Left lung (tissue), 14 donors: Measurements from ENCODE around the gene BUB3. TPM values are rescaled to one million over a fixed set of nuclear protein-coding genes. Genes with fewer than 3 reads are reported as not detected.

Experiments
- ATAC-seq: fragments of 200-7000 bp; cut with Tn5 transposase; one replicate; pipeline ENCODE4 v1.9.1; 2020; ENCODE audit warnings: moderate library complexity
- DNase-seq, 4 donors: peaks; one replicate each; pipeline ENCODE4 v3.0.0-alpha.2; 2013 to 2020
- H3K27ac ChIP-seq, 2 donors: fragments of 200-600 bp; sonication (generic) in 1 of 2; one replicate each; pipeline versions ENCODE4 v1.5.0 to v1.8.0; 2020 to 2021
- H3K27me3 ChIP-seq, 2 donors: fragments of 200-600 bp; sonication (generic) in 1 of 2; one replicate each; pipeline versions ENCODE4 v1.5.0 to v1.8.0; 2020 to 2021
- H3K36me3 ChIP-seq, 2 donors: fragments of 200-600 bp; sonication (generic) in 1 of 2; one replicate each; pipeline versions ENCODE4 v1.5.0 to v1.8.0; 2020 to 2021
- H3K4me1 ChIP-seq, 2 donors: fragments of 200-600 bp; one replicate each; pipeline ENCODE4 v1.8.0; 2021
- H3K4me3 ChIP-seq, 2 donors: fragments of 200-600 bp; sonication (generic) in 1 of 2; one replicate each; pipeline versions ENCODE4 v1.5.0 to v1.8.0; 2020 to 2021; ENCODE audit warnings: mild to moderate bottlenecking in 1 of 2
- H3K9me3 ChIP-seq, 2 donors: fragments of 200-600 bp; sonication (generic) in 1 of 2; one replicate each; pipeline versions ENCODE4 v1.5.0 to v1.8.0; 2020 to 2021
- intact Hi-C, 2 donors: fragments of 100-400 bp; cut with DNase I; formaldehyde crosslinking; loops; one replicate each; pipeline versions ENCODE4 v1.11.2 to v1.14.2; 2022
- long read RNA-seq, 12 donors: library from polyadenylated mRNA in 2 of 12; unstranded in 2 of 12; transcript quantifications; one replicate each; pipeline ENCODE4 v2.0.0 and lab custom pipeline, GENCODE V29; 2019 to 2026
- polyA plus RNA-seq, 6 donors: library from polyadenylated mRNA; unstranded; fragments of 120-200 nt; gene quantifications; one replicate each; pipeline ENCODE4 v1.2.1, GENCODE V29; 2013; ENCODE audit not compliant: insufficient read length in 6 of 6
- total RNA-seq, 2 donors: library from RNA; stranded (reverse); fragmentation: NEBNext Ultra II Directional; extraction: Animal tissue kit (Norgen Biotek cat#: 25700); gene quantifications; one replicate each; pipeline ENCODE4 v1.2.1, GENCODE V29; 2021
- TF ChIP-seq, protein P1 (sequence below), 2 donors: fragments of 200-600 bp; sonication (generic) in 1 of 2; IDR thresholded peaks; one replicate each; pipeline versions ENCODE4 v1.5.0 to v1.8.0; 2021; ENCODE audit warnings: antibody characterized with exemption in 2 of 2
- donor health status: DM: no; HTN: yes; CAD: no.
- donor health status: DM: no; HTN: no; CAD: no.

BUB3 gene, protein sequence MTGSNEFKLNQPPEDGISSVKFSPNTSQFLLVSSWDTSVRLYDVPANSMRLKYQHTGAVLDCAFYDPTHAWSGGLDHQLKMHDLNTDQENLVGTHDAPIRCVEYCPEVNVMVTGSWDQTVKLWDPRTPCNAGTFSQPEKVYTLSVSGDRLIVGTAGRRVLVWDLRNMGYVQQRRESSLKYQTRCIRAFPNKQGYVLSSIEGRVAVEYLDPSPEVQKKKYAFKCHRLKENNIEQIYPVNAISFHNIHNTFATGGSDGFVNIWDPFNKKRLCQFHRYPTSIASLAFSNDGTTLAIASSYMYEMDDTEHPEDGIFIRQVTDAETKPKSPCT
- total RNA-seq (10 to 100 TPM; 63.5 to 65.1 TPM), polyA plus RNA-seq (100 to 1,000 TPM in 5 of 6 donors, 10 to 100 TPM in 1; 96.6 to 126 (median 110) TPM)
- long read RNA-seq, donor 1, full-length matches to known transcripts, result 33 of 103 reads
- long read RNA-seq, donor 1, partial matches to known transcripts, result 70 of 103 reads
- long read RNA-seq, donor 1, other reads (novel, unspliced or antisense), result 0 of 103 reads
- long read RNA-seq, donor 2, full-length matches to known transcripts, result 34 of 73 reads
- long read RNA-seq, donor 2, partial matches to known transcripts, result 39 of 73 reads
- long read RNA-seq, donor 2, other reads (novel, unspliced or antisense), result 0 of 73 reads
- long read RNA-seq, donor 3, full-length matches to known transcripts, result 37 of 101 reads
- long read RNA-seq, donor 3, partial matches to known transcripts, result 64 of 101 reads
- long read RNA-seq, donor 3, other reads (novel, unspliced or antisense), result 0 of 101 reads
- long read RNA-seq, donor 4, full-length matches to known transcripts, result 36 of 47 reads
- long read RNA-seq, donor 4, partial matches to known transcripts, result 8 of 47 reads
- long read RNA-seq, donor 4, other reads (novel, unspliced or antisense), result 3 of 47 reads
- long read RNA-seq, donor 5, full-length matches to known transcripts, result 24 of 47 reads
- long read RNA-seq, donor 5, partial matches to known transcripts, result 23 of 47 reads
- long read RNA-seq, donor 5, other reads (novel, unspliced or antisense), result 0 of 47 reads
- long read RNA-seq, donor 6, full-length matches to known transcripts, result 26 of 52 reads
- long read RNA-seq, donor 6, partial matches to known transcripts, result 26 of 52 reads
- long read RNA-seq, donor 6, other reads (novel, unspliced or antisense), result 0 of 52 reads
- long read RNA-seq, donor 7, full-length matches to known transcripts, result 25 of 39 reads
- long read RNA-seq, donor 7, partial matches to known transcripts, result 14 of 39 reads
- long read RNA-seq, donor 7, other reads (novel, unspliced or antisense), result 0 of 39 reads
- long read RNA-seq, donor 8, full-length matches to known transcripts, result 38 of 59 reads
- long read RNA-seq, donor 8, partial matches to known transcripts, result 21 of 59 reads
- long read RNA-seq, donor 8, other reads (novel, unspliced or antisense), result 0 of 59 reads
- long read RNA-seq, donor 9, result 0 reads
- long read RNA-seq, donor 10, full-length matches to known transcripts, result 104 of 108 reads
- long read RNA-seq, donor 10, partial matches to known transcripts, result 3 of 108 reads
- long read RNA-seq, donor 10, other reads (novel, unspliced or antisense), result 1 of 108 reads
- long read RNA-seq, donor 11, full-length matches to known transcripts, result 29 of 55 reads
- long read RNA-seq, donor 11, partial matches to known transcripts, result 26 of 55 reads
- long read RNA-seq, donor 11, other reads (novel, unspliced or antisense), result 0 of 55 reads
- long read RNA-seq, donor 12, full-length matches to known transcripts, result 23 of 32 reads
- long read RNA-seq, donor 12, partial matches to known transcripts, result 9 of 32 reads
- long read RNA-seq, donor 12, other reads (novel, unspliced or antisense), result 0 of 32 reads

DNA sequence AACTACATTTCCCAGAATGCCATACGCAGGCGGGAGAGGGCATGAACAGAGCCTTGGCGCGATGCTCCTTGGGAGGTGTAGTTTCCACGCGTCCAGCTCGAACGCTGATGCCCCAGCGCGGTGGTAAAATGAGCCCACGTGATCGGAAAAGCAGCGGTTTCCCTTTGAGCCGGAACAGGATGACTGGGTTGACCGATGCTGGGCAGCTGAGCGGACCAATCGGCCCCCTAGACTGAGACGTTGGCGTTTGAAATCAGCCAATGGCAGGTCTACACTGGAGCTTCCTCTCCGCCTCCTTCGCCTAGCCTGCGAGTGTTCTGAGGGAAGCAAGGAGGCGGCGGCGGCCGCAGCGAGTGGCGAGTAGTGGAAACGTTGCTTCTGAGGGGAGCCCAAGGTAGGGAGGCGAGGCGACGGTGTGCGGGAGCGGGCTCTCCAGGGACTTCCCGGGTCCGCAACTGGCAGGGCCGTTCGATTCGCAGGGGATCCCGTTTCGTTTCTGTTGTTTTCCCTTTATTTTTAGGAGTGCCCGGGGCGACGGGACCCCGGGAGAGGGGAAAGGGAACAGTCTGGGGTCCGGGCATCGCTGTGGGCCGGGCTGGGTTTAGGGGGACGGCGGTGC lies at the start of gene BUB3:
Gene BUB3 (plus strand): TSS at position 311 of the 619 bp plus-strand sequence. CDS start 516 bp downstream, outside the sequence.
- H3K4me3 ChIP-seq, result peak within 1 kb of the TSS; percentile 88 to 95
- peak; percentile 95 to 100 (median 99) for DNase-seq
- peaks cover 40 to 44% of the 10 kb centered on the region in 2 donors for H3K27me3 ChIP-seq
- intact Hi-C loops, result no loop called here
- peak; percentile 99 for ATAC-seq
- H3K27ac ChIP-seq, result peak within 1 kb of the TSS; percentile 84 to 88
- TF ChIP-seq, protein P1, sequence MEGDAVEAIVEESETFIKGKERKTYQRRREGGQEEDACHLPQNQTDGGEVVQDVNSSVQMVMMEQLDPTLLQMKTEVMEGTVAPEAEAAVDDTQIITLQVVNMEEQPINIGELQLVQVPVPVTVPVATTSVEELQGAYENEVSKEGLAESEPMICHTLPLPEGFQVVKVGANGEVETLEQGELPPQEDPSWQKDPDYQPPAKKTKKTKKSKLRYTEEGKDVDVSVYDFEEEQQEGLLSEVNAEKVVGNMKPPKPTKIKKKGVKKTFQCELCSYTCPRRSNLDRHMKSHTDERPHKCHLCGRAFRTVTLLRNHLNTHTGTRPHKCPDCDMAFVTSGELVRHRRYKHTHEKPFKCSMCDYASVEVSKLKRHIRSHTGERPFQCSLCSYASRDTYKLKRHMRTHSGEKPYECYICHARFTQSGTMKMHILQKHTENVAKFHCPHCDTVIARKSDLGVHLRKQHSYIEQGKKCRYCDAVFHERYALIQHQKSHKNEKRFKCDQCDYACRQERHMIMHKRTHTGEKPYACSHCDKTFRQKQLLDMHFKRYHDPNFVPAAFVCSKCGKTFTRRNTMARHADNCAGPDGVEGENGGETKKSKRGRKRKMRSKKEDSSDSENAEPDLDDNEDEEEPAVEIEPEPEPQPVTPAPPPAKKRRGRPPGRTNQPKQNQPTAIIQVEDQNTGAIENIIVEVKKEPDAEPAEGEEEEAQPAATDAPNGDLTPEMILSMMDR (IDR thresholded peaks at IDR 0.05), result peak in 1 of 2 donors; percentile 27
- peaks cover 0 to 37% of the 10 kb centered on the region in 2 donors for H3K36me3 ChIP-seq
- no peaks in the 10 kb centered on the region for H3K9me3 ChIP-seq
- peaks cover 30 to 64% of the 10 kb centered on the region in 2 donors for H3K4me1 ChIP-seq

- Histone ChIP-seq H3K27me3 (peaks cover 0 to 40% of the 10 kb centered on the region in 2 donors), H3K36me3 (no peaks in the 10 kb centered on the region), H3K9me3 (no peaks in the 10 kb centered on the region), H3K4me1 (no peaks in the 10 kb centered on the region), H3K27ac (no peak overlapping the region), H3K4me3 (no peak overlapping the region)
- DNase-seq (no peak), ATAC-seq (no peak)
- TF ChIP-seq, protein P1 (IDR thresholded peaks at IDR 0.05), result no peak
- intact Hi-C loops, result no loop called here
Observed at GRCh38 chr10:123109466-123109865, 44.7 kb upstream of the BUB3 start.

DNA sequence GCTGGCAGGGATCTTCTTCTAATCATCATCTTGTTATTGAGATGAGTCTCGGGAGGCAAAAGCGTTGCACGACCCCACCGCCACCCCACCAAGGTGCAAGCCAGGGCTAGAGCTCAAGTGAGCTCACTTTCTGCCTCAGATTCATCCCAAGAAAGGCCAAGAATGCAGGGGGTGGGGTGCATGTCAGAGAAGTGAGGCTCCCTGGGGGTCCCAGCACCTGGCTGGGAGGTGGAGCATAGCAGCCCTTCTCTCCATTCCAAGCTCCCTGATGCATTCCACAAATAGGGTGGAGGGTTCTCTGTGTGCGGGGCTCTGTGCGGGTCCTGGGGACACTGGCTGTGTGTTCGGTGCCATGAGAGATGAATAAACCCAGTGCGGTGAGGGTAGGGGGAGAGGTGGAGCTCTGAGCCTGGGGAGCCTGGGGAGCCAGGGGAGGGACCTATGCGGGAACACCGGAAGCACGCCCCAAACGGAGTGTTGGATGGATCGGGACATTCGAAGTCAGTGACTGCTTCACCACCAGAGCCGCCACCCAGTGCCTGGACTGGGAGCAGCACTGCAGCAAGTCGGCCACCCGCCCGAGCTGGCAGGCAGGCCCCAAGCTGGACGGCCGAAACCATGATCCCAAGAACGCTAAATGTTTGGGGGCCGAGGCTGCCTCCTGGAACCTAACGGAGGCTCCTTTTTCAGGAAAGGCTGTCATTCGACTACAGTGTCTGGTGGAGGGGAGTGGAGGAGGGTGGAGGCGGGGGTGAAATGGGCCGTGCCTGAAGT lies 36.4 kb upstream of the BUB3 start:
- H3K4me1 ChIP-seq, result no peaks in the 10 kb centered on the region
- H3K36me3 ChIP-seq, result no peaks in the 10 kb centered on the region
- peaks cover 0 to 74% of the 10 kb centered on the region in 2 donors for H3K27me3 ChIP-seq
- DNase-seq (peak in 1 of 4 donors; percentile 68), ATAC-seq (peak; percentile 53)
- no peak overlapping the region for H3K4me3 ChIP-seq
- intact Hi-C loops, result no loop called here
- TF ChIP-seq, protein P1 (IDR thresholded peaks at IDR 0.05), result no peak
- no peaks in the 10 kb centered on the region for H3K9me3 ChIP-seq
- no peak overlapping the region for H3K27ac ChIP-seq
